HG02763 (cell line): ENCODE data around the gene ATP13A1.

ENCODE experiments used
- ATAC-seq: cut with Tn5 transposase; IDR thresholded peaks from one replicate; pipeline ENCODE4 v1.9.1; 2021; ENCODE audit warnings: mild to moderate bottlenecking, moderate library complexity; ENCODE audit not compliant: unreplicated experiment

The ATP13A1 gene

DNA sequence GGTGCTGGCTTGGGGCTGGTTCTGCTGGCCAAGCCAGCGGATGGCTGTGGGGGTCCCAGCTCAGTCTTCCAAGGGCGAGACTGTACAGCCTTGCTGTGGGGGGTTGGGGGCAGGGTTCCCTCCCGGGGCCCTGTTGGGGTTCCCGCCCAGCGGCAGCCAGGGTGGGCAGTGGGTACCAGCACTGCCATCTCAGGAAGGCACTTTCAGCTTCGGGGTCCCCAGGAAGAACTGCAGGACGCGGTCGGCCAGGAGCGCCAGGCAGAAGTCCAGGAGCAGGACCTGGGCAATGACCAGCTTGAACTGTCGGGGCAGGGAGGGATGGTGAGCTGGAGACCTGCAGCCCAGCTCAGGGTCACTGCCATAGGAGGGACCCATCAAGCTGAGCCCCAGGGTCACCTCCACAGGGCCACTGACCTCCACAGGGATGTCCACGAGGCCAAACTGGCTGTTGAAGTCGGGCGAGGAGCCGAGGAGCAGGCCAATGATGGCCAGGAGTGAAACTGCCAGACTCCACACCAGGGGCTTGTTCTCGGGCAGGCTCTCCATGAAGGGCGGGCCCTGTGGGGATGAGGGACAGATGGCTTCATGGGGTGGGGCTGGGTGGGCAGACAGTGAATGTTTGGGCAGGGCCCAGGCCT lies 18.1 kb downstream of the ATP13A1 start:
- no peak for ATAC-seq

- ATAC-seq, result no peak
Observed at GRCh38 chr19:19644054-19644388, 19.5 kb downstream of the ATP13A1 start.

- peak; percentile 63 for ATAC-seq
Observed at GRCh38 chr19:19643158-19644053, 20.1 kb downstream of the ATP13A1 start, which contains the start of gene GMIP. TSS of gene GMIP (minus strand) at chr19:19643657. CDS start at chr19:19643529, 128 bp downstream.

DNA sequence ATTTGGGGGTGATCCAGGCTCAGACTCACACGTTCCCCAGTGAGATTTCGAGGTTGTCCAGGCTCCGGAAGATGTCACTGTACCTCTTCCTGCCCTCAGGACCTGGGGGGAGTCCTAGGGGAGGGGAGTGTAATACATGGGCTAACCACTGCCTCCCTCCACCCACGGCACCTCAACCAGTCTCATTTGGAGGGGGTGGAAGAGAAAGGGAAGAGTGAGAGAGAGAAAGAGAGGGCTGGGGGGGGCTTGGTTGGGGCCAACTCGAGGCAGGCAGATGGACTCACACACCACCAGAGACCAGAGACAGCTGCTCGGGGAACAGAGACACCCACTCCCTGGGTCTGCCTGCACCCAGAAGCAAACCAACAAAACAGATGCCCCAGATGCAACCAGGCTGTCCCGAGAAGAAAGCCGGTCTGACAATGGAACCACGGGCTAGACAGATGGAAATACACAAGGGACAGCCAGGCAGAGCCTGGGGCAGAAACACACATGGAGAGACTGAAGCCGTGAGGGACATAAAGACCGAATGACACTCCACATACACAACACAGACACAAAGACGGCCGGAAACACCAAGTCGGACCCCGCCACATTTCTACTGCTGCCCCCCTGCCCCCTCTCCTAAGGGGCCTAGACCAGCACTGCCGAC lies 20.8 kb downstream of the ATP13A1 start:
- ATAC-seq, result no peak

GRCh38 chr19:19637523-19638251 lies 25.8 kb downstream of the ATP13A1 start:
- ATAC-seq, result no peak

DNA sequence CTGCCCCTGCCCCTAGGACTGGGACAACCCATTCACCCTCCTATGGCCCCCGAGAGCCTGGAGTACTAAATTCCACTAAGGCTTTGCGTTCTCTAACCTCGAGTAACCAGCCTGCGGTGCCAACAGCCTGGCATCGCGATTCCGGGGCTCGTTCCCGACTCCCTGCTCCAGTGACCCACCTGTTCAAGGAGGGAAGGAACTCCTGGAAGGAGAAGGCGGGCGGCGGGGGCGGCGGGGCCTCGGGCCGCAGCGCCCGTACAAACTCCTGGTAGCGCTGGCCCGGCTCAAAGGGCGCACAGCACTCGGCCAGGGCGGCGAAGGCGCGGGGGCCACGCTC lies 26.3 kb downstream of the ATP13A1 start:
- no peak for ATAC-seq

GRCh38 chr19:19636573-19637185 lies 26.8 kb downstream of the ATP13A1 start:
- no peak for ATAC-seq

- ATAC-seq, result no peak
Observed at GRCh38 chr19:19635313-19635702, 28.2 kb downstream of the ATP13A1 start.

GRCh38 chr19:19634516-19635312 lies 28.8 kb downstream of the ATP13A1 start:
- ATAC-seq, result no peak

- no peak for ATAC-seq
Observed at GRCh38 chr19:19633711-19634515, 29.6 kb downstream of the ATP13A1 start.

DNA sequence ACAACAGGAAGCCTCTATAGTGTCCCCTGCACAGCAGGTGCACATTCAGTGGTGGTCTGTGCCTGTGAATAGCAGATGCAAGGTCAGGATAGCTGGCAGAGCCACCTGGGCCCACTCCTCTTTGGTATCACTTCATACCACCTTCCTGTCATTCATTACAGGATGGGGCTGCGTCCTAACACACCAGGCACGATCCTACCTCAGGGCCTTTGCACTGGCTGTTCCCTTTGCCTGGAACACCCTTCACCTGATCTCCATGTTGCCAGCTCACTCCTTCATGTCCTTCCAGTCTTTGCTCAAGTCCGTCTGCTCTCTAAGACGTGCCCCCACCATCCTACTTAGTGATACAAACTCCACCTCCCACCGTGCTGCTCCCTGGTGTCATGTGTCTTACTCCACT lies 30.8 kb downstream of the ATP13A1 start:
- no peak for ATAC-seq

GRCh38 chr19:19631346-19631745 lies 32.1 kb downstream of the ATP13A1 start:
- no peak for ATAC-seq

- no peak for ATAC-seq
Observed at GRCh38 chr19:19630426-19630825, 33.0 kb downstream of the ATP13A1 start.

DNA sequence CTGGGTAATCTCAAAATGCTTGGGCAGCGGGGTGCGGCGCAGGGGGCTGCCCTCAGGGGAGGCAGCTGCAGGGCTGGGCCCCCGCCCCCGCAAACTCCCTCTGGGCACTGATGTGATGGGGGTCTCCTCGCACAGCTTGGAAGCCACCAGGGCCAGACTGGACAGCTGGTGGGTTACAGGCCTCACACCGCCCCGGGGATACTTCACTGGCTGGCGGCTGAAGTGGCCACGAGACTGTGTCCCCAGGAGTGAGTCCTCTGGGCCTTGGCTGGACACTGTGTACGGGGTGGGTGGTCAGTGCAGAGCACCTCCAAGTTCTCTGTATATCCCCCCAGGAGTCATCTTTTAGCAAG lies 33.4 kb downstream of the ATP13A1 start:
- no peak for ATAC-seq

DNA sequence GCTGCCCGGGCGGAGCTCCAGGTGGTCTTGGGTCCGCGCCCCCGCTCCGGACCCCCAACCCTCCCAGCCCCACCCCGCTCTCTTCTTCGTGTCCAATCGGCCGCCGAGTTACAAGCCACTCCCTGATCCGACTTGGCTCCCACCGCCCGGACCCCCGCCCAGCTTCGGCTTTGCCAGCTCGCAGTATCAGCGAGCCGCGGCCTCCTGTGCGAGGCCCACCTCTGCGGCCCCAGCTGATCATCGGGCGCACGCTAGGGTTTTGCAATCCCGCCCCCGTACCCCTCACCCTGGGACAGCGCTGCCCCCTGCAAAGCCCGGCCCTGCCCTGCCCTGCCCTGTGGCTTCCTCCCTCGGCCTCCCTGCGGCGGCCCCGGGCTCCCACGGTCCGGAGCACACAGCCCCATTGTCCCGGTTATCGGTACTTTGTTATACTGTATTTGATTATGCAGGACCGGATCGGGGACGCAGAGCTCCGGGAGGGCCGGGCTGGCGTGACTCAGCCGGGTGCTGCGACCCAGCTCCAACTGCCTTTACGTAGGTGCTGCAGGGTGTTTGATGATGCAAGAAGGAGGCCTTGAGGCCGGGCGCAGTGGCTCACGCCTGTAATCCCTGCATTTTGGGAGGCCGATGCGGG lies 34.9 kb downstream of the ATP13A1 start:
- ATAC-seq, result no peak

- ATAC-seq, result peak; percentile 68
Observed at GRCh38 chr19:19627621-19628500, 35.6 kb downstream of the ATP13A1 start, which contains the start of gene LPAR2. TSS of gene LPAR2 (minus strand) at chr19:19628220. CDS start at chr19:19627275, 945 bp downstream.

GRCh38 chr19:19626516-19627472 lies 36.7 kb downstream of the ATP13A1 start:
- no peak for ATAC-seq
